ENCODE measurements around the gene CNOT1.
"Not testable (repeated sequence)": the region's sequence is repeated elsewhere in the genome, so short reads cannot be mapped to it uniquely, and the experiment has no call there.

CNOT1 gene

GRCh38 chr16:58501242-58502131, 128.1 kb downstream of the CNOT1 start:
- DNase-seq (ENCODE audit: low spot score), result peak; percentile 22

DNA sequence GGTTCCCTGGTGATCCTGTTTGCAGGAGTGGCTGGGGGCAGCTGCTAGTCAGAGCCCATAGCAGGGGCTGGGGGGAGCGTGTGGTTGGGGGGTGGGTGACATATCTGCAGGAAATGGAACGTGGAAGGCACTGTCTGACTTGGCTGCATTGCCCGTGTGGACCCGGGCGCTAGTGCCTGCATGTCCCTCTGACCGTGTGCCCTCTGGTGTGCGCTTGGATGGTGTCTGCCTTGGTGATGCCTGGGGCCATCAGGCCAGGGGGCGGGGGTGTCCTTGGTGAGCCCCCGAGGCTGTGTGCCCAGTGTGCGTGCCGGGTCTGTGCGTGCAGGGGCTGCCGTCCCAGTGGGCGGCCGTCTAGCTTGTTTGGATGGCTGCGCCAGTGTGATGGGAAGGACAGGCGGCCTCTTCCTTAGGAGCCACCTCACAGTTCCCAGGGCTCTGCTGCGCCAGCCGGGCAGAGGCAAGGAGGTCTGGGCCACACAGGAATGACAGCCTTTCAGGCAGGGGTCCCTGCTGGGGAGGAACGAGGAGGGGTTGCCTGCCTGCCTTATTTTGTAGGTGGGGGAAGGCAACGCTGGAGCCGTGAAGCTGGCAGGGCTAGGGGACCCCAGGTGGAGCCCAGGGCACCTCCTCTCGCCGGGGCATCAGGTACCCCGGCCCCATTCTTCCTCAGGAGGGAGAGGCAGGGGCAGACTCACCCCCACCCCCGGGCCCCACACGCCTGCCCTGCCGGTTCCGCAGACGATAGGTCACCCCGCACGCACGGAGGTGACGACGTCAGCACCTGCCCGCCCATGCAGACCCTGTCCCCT, 129.0 kb downstream of the CNOT1 start:
- DNase-seq (ENCODE audit: low spot score), result peak; percentile 18

DNA sequence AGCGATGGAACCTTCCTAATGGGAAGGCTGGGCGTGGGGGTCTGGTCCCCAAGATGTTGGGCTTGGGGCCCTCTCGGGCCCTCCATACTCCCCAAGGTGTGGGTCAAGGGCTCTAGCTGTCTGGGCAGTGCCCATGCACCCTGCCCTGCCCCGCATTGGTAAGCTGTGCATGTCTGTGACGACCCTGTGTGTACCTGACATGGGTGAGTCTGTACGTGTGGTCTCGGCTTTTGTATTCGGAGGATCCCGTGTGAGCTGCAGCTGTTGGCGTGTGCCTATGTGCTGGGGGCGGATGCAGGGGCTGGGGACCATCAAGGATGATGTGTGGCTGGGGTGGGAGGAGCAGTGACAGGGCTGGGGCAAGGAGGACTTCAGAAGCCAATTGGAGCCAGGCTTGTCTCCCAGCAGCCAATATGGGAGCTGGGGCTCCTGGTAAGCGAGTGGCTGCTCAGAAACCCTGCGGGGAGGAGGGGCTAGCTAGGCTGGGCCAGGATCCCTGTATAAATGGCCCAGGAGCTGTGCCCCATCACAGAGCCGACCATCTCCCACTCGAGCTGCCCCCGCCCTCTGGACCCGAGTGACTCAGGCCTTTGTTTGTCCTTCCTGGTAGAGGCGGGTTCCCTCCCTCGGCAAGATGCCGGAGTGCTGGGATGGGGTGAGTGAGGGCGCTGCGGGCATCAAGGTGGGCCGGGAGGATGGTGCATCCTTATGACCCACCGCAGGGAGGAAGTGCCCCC, 129.8 kb downstream of the CNOT1 start, which contains the start of gene NDRG4:
Gene NDRG4, plus strand, starts transcription at position 529 of the 737 bp plus-strand sequence. Its CDS starts 106 bp downstream, at position 635.
- DNase-seq (ENCODE audit: low spot score), result peak; percentile 93

DNA sequence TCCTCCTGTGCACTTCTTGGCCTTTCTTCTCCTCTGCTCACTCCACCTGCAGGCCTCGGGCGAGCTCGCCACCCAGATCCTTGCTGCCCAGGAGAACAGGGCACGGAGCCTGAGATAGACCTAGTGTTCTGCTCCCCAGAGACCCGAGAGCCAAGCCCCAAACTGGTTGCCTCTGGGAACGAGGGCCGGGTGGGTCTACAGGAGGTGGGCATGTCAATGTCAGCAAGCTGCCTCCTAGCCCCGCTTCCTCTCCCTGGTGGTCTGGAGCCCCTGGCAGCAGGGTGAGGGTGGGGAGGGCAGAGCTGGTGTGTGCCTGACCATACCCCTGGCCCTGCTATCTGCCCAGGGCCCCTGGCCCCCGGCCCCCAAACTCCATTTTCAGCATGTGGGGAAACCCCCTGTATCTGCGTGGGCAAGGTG, 130.5 kb downstream of the CNOT1 start:
- DNase-seq (ENCODE audit: low spot score), result no peak

DNA sequence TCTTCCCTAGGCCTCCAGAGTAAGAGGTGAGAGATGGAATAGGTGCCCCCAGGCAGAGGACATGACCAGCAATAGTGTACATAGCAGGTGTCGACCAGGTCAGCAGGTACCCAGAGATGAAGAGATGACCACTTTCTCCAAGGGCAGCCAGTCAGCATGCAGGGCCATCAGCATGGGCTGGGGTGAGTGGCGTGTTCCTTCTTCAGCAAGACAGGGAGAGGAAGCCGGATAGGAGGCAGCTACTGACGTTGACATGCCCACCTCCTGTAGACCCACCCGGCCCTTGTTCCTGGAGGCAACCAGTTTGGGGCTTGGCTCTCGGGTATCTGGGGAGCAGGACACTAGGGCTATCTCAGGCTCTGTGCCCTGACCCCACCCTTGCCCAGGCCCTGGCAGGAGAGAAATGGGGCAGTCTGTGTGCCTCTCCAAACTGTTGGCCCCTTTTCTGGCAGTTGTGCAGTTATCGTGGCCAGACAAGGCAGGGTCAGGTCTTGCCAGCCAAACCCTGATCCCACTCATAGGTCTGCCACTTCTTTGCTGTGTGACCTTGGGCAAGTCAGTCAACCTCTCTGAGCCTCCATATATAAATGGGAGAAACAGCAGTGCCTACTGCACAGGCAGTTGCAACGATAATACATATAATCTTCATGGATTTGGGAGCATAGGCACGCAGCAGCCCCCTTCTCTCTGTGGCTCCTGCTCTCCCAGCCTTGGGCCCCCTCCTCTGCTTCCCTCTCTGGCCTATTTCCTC, 131.1 kb downstream of the CNOT1 start:
- no peak for DNase-seq (ENCODE audit: low spot score)

DNA sequence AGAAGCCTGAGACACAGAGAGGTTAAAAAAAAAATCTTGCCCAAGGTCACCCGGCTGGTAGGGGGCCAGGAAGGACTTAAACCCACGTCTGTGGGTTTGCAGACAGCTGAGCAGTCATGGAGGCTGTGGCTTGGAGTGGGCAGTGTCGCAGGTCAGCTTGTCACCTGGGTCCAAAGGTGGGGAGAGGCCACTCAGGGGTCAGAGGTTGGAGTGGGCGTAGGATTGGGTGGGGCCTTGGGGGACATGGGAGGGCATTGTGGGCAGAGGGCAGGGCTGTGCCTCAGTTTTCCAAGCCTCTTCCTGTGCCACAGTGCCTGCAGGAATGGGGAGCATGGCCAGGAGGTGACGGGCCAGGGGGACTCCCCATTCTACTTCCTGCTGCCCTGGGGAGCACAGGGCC, 131.7 kb downstream of the CNOT1 start:
- no peak for DNase-seq (ENCODE audit: low spot score)

DNA sequence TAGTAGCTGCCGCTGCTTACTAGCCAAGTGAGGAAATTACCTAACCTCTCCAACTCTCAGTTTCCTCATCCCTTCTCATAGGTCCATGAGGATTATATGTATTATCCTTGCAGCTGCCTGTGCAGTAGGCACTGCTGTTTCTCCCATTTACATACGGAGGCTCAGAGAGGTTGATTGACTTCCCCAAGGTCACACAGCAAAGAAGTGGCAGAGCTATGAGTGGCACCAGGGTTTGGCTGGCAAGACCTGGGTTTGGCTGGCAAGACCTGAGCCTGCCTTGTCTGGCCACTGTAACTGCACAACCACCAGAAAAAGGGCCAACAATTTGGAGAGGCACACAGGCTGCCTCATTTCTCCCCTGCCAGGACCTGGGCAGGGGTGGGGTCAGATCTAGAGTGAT, 132.2 kb downstream of the CNOT1 start:
- DNase-seq (ENCODE audit: low spot score), result no peak

GRCh38 chr16:58495521-58496331, 133.9 kb downstream of the CNOT1 start:
- DNase-seq (ENCODE audit: low spot score), result no peak

DNA sequence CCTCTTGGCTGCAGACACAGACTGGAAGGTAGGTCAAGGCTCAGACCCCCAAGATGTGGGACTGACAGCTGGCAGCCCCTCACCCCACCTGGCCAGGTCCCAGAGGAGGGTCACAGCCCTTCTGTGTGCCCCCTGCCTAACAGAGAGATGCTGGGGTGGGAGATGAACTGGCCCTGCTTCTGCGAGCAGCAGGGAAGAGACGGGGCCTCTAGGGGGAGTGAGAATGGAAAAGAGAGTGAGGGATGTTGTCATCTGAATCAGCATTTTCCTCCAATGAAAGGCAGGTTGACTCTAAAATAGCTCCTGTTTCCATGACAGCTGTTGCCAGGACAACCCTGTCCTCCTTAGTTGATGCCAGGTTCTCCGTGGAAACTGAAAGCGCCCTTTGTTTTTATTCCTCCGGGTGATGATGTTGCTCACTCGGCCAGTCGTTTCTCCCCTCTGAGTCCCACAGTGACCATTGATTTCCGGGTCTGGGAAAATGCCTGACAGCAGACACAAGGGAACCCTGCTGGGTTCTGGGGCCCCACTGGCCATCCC, 134.6 kb downstream of the CNOT1 start:
- DNase-seq (ENCODE audit: low spot score), result peak; percentile 99

- no peak for DNase-seq (ENCODE audit: low spot score)
These were observed 135.7 kb downstream of the CNOT1 start for GRCh38 chr16:58493756-58494431.

DNA sequence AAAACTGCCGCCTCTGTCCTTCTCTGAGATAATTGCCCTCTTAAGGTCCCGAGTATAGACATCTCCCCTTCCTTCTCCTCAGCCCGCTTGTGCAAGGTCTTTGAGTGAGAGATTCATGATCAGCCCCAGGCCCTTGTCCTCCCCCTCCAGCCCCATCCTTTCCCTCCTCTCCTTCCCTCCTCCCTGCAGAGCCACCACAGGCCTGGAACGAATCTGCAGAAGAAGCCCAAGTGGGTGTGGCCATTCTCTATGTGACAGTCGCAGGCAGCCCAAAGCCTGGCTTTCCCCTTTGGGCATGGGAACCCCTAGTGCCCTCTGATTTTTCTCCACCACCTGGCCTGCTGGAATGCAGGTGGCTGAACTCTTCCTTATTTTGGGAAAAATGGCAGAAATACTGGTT, 136.9 kb downstream of the CNOT1 start:
- no peak for DNase-seq (ENCODE audit: low spot score)

DNA sequence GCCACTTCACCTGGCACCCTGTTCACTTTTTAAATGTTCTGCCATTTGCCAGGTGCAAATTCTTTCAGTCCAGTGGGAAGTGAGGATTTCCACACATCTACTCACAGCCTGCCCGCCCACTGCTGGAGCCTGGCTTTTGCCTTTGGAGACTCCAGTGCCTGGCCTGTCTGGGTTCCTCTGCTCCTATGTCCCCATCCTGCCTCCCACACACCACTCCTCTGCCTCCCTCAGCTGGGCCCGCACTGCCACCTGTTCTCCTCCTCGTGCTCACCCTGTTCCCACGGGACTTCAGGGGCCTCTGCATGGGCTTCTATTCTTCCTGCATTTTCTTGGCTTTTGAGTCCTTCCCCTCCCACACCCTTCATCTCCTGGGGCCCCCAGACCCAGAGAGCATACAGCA, 137.6 kb downstream of the CNOT1 start:
- DNase-seq (ENCODE audit: low spot score), result no peak

GRCh38 chr16:58490539-58490938, 139.1 kb downstream of the CNOT1 start:
- not testable (repeated sequence) for DNase-seq (ENCODE audit: low spot score)

- no peak for DNase-seq (ENCODE audit: low spot score)
These were observed 139.6 kb downstream of the CNOT1 start for GRCh38 chr16:58490065-58490464.

DNA sequence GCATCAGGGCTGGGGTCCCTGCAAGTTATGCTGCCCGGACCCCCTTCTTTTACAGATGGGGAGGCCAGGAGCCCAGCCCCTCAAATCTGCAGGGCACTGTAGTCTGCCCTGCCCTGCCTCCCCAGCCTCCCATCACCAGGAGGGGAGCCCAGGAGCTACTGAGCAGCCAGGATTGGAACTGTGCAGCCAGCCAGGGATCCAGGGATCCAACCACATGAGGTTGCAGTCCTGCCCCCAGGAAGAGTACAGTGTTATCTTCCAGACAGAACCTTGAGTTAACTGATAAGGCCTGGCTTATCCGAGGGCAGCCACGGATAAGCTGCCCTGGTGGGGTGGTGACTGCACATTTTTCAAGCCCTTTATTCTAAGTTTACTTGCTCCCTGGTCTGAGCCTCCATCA, 141.1 kb downstream of the CNOT1 start:
- DNase-seq (ENCODE audit: low spot score), result no peak

DNA sequence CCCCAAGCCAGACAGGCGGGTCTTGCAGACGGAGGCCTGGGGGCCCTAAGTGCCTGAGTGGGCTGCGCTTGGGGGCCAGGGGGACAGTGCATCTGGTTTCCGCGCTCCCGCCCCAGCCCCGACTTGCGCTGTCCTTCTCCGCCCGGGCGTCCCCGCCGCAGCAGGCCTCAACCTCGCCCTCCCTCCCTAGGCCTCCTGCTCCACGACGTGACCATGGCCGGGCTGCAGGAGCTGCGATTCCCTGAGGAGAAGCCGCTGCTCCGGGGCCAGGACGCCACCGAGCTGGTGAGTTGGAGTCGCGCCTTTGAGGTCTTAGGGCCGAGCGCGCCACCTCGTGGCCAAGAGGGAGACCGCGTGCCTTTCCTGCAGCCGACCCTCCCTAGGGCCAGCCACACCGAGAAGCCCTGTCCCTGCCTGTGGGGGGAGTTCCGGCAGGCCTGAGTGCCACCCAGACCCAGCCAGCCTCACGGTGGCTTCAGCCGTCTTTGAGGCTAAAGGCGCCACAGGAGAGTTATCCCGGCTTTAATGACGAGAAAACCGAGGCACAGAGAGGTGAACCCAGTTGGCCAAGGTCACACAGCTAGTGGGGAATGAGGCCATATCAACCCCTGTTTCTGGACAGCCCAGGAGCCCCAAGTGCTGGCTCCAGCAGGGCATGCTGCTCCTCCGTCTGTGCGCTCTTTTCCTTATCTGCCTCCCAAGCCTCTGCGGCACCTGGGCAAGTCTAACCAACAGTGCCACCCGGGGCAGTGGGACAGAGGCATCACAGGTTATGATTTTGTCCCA, 141.9 kb downstream of the CNOT1 start:
- DNase-seq (ENCODE audit: low spot score), result peak; percentile 81

GRCh38 chr16:58485184-58485887, 144.3 kb downstream of the CNOT1 start:
- no peak for DNase-seq (ENCODE audit: low spot score)

DNA sequence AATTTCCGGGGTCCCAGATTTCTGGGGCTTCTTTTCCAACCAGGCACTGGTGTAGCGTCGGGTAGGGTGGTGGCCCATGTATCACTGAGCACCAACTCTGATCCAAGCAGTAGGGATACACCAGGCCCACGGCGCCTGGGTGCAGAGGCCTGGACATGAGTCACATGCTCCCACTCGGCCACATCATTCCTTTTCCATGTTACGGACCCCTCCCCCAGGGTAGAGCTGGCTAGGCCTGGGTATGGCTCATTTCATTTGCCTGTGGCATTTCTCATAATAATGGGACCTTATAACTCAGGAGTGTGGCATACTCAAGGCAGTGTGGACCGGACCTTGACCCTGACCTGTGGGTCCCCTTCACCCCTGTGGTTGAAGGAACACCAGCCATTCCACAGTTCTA, 147.7 kb downstream of the CNOT1 start:
- DNase-seq (ENCODE audit: low spot score), result peak; percentile 29

Measured in kidney tubule cell (primary cell).